HepG2 (cell line): ENCODE results near the gene INAFM2. TPM values are rescaled to one million over a fixed set of nuclear protein-coding genes. Genes with fewer than 3 reads are reported as not detected.

Source experiments
- ELF1 ChIP-seq: sonication (generic); formaldehyde crosslinking; IDR thresholded peaks from 2 replicates; pipeline ENCODE4 v1.4.0; 2020; ENCODE audit warnings: missing genetic modification reagents
- HNF4G ChIP-seq, 2 experiments: sonication (generic) in 1 of 2; formaldehyde crosslinking in 1 of 2; IDR thresholded peaks; 2 replicates each; pipeline versions ENCODE4 v1.4.0 to v1.6.1; 2011 to 2020; ENCODE audit warnings: borderline replicate concordance in 2 of 2, low read depth in 2 of 2, mild to moderate bottlenecking in 2 of 2, low read length in 1 of 2, missing genetic modification reagents in 1 of 2, moderate library complexity in 1 of 2
- MYNN ChIP-seq: sonication (generic); formaldehyde crosslinking; IDR thresholded peaks from 2 replicates; pipeline ENCODE4 v1.4.0; 2020; ENCODE audit warnings: mild to moderate bottlenecking, low read depth, missing genetic modification reagents
- RARG ChIP-seq: sonication (generic); formaldehyde crosslinking; IDR thresholded peaks from 2 replicates; pipeline ENCODE4 v1.4.0; 2020; ENCODE audit warnings: low read depth, mild to moderate bottlenecking, missing genetic modification reagents
- SETDB1 ChIP-seq: sonication (generic); formaldehyde crosslinking; IDR thresholded peaks from 2 replicates; pipeline ENCODE4 v1.5.1; 2020; ENCODE audit warnings: missing genetic modification reagents, mild to moderate bottlenecking, borderline replicate concordance
- SKI ChIP-seq: fragments of 450-650 bp; IDR thresholded peaks from one replicate; pipeline ENCODE4 v1.6.1; 2018; ENCODE audit warnings: mild to moderate bottlenecking; ENCODE audit not compliant: partially characterized antibody
- STAT6 ChIP-seq: sonication (generic); formaldehyde crosslinking; IDR thresholded peaks from 2 replicates; pipeline ENCODE4 v1.4.0; 2020; ENCODE audit warnings: missing genetic modification reagents, mild to moderate bottlenecking, borderline replicate concordance
- ZNF121 ChIP-seq: sonication (generic); formaldehyde crosslinking; IDR thresholded peaks from 2 replicates; pipeline ENCODE4 v1.5.0; 2020; ENCODE audit warnings: mild to moderate bottlenecking, missing genetic modification reagents
- ZNF572 ChIP-seq: sonication (generic); formaldehyde crosslinking; IDR thresholded peaks from 2 replicates; pipeline ENCODE4 v1.5.1; 2020; ENCODE audit warnings: mild to moderate bottlenecking, missing genetic modification reagents
- ZNF703 ChIP-seq: sonication (generic); formaldehyde crosslinking; IDR thresholded peaks from 2 replicates; pipeline ENCODE4 v1.5.1; 2020; ENCODE audit warnings: missing genetic modification reagents, mild to moderate bottlenecking, moderate library complexity, borderline replicate concordance
- ZNF780A ChIP-seq: sonication (generic); formaldehyde crosslinking; IDR thresholded peaks from 2 replicates; pipeline ENCODE4 v1.8.0; 2022; ENCODE audit warnings: mild to moderate bottlenecking, missing genetic modification reagents, moderate library complexity
- ZNF891 ChIP-seq: sonication (generic); formaldehyde crosslinking; IDR thresholded peaks from 2 replicates; pipeline ENCODE4 v1.5.0; 2020; ENCODE audit warnings: mild to moderate bottlenecking, missing genetic modification reagents
- ZSCAN22 ChIP-seq: sonication (generic); formaldehyde crosslinking; IDR thresholded peaks from 2 replicates; pipeline ENCODE4 v1.4.0; 2020; ENCODE audit warnings: mild to moderate bottlenecking, missing genetic modification reagents
- polyA plus RNA-seq, 8 experiments: library from polyadenylated mRNA; depleted of rRNA in 3 of 8; stranded (reverse) in 7 of 8; unstranded in 1 of 8; fragments of >200 nt; fragmentation: Illumina TruSeq in 4 of 8; extraction: Trizol in 4 of 8; gene quantifications; 2 replicates each; pipeline versions ENCODE4 v1.2.1 to v1.2.3, GENCODE V29; 2011 to 2016; ENCODE audit warnings: low read depth in 4 of 8, missing spikeins in 1 of 8, mixed read lengths in 1 of 8; ENCODE audit not compliant: insufficient read depth in 1 of 8
- total RNA-seq, 5 experiments: library from RNA; depleted of rRNA; stranded (reverse); fragments of >200 nt; fragmentation: Illumina TruSeq; extraction: Trizol; gene quantifications; 2 replicates each; pipeline ENCODE4 v1.2.3, GENCODE V29; 2016; ENCODE audit warnings: low read depth in 1 of 5
- TF ChIP-seq, protein P1 (sequence below): sonication (generic); formaldehyde crosslinking; IDR thresholded peaks from 2 replicates; pipeline ENCODE4 v1.4.0; 2020; ENCODE audit warnings: missing genetic modification reagents
- TF ChIP-seq, protein P2 (sequence below): fragments of 450-650 bp; IDR thresholded peaks from 2 replicates; pipeline ENCODE4 v1.6.1; 2016
- TF ChIP-seq, protein P3 (sequence below): sonication (generic); formaldehyde crosslinking; IDR thresholded peaks from 2 replicates; pipeline ENCODE4 v1.4.0; 2020; ENCODE audit warnings: missing genetic modification reagents
- TF ChIP-seq, protein P4 (sequence below): sonication (generic); formaldehyde crosslinking; IDR thresholded peaks from 2 replicates; pipeline ENCODE4 v1.9.0; 2022; ENCODE audit warnings: low read depth, missing genetic modification reagents

INAFM2 gene
- total and polyA plus RNA-seq, 2 of the 13 experiments (the other 11 are each of a cell fraction or from before 2014, with no cell fraction given): 5.5 to 6.5 TPM

DNA sequence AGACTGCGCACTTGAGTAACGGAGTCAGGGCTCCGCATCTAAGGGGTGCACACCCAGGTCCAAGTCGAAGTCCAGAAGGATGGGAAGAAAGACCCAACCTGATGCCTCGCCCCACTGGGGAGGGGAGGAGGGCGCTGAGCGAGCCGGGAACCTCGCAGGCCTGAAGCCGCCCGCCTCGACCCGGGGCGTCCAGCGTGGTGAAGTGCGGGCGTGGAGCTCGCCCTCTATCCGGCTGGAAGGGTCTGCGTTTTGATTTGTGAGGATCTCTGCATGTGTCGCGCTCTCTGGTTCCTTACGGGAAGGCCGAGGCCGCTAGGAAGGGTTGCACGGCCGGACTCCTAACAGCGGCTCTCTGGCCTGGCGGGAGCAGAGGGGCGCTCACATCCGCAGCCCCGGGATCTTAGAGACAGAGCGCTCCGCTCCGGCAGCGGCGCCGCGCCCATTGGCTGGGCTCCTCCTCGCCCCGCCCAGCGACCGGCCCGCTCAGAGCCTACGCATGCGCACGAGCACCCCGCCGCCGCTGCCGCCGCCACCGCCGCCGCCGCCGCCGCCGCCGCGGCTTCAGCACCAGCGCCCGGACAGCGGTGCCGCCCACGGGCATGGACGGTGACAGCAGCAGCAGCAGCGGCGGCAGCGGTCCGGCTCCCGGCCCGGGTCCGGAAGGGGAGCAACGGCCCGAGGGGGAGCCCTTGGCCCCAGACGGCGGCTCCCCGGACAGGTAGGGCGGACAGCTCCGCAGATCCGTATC is 34.4 kb downstream of the INAFM2 start, which contains the start of gene DISP2 (continued):
- no peak for TF ChIP-seq STAT6 (CRISPR knock-in tag)
- no peak for TF ChIP-seq ZNF780A (CRISPR knock-in tag)
- TF ChIP-seq RARG (CRISPR knock-in tag): no peak
- TF ChIP-seq, protein P1, sequence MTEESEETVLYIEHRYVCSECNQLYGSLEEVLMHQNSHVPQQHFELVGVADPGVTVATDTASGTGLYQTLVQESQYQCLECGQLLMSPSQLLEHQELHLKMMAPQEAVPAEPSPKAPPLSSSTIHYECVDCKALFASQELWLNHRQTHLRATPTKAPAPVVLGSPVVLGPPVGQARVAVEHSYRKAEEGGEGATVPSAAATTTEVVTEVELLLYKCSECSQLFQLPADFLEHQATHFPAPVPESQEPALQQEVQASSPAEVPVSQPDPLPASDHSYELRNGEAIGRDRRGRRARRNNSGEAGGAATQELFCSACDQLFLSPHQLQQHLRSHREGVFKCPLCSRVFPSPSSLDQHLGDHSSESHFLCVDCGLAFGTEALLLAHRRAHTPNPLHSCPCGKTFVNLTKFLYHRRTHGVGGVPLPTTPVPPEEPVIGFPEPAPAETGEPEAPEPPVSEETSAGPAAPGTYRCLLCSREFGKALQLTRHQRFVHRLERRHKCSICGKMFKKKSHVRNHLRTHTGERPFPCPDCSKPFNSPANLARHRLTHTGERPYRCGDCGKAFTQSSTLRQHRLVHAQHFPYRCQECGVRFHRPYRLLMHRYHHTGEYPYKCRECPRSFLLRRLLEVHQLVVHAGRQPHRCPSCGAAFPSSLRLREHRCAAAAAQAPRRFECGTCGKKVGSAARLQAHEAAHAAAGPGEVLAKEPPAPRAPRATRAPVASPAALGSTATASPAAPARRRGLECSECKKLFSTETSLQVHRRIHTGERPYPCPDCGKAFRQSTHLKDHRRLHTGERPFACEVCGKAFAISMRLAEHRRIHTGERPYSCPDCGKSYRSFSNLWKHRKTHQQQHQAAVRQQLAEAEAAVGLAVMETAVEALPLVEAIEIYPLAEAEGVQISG: peak; percentile 75
- no peak for TF ChIP-seq HNF4G (IDR thresholded peaks at IDR 0.05; ENCODE audit: borderline replicate concordance, low read depth, low read length)
- no peak for TF ChIP-seq HNF4G (CRISPR knock-in tag; IDR thresholded peaks at IDR 0.05; ENCODE audit: borderline replicate concordance, low read depth)
- TF ChIP-seq, protein P2, sequence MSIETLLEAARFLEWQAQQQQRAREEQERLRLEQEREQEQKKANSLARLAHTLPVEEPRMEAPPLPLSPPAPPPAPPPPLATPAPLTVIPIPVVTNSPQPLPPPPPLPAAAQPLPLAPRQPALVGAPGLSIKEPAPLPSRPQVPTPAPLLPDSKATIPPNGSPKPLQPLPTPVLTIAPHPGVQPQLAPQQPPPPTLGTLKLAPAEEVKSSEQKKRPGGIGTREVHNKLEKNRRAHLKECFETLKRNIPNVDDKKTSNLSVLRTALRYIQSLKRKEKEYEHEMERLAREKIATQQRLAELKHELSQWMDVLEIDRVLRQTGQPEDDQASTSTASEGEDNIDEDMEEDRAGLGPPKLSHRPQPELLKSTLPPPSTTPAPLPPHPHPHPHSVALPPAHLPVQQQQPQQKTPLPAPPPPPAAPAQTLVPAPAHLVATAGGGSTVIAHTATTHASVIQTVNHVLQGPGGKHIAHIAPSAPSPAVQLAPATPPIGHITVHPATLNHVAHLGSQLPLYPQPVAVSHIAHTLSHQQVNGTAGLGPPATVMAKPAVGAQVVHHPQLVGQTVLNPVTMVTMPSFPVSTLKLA: no peak
- no peak for TF ChIP-seq ZNF121 (CRISPR knock-in tag)
- no peak for TF ChIP-seq ZNF703 (CRISPR knock-in tag)
- TF ChIP-seq SETDB1 (CRISPR knock-in tag): no peak
- TF ChIP-seq, protein P3, sequence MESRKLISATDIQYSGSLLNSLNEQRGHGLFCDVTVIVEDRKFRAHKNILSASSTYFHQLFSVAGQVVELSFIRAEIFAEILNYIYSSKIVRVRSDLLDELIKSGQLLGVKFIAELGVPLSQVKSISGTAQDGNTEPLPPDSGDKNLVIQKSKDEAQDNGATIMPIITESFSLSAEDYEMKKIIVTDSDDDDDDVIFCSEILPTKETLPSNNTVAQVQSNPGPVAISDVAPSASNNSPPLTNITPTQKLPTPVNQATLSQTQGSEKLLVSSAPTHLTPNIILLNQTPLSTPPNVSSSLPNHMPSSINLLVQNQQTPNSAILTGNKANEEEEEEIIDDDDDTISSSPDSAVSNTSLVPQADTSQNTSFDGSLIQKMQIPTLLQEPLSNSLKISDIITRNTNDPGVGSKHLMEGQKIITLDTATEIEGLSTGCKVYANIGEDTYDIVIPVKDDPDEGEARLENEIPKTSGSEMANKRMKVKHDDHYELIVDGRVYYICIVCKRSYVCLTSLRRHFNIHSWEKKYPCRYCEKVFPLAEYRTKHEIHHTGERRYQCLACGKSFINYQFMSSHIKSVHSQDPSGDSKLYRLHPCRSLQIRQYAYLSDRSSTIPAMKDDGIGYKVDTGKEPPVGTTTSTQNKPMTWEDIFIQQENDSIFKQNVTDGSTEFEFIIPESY (CRISPR knock-in tag): no peak
- TF ChIP-seq ZNF891 (CRISPR knock-in tag): no peak; the same call in 1 of the 2 replicates
- TF ChIP-seq MYNN (CRISPR knock-in tag): no peak
- TF ChIP-seq ZNF572: no peak
- TF ChIP-seq, protein P4, sequence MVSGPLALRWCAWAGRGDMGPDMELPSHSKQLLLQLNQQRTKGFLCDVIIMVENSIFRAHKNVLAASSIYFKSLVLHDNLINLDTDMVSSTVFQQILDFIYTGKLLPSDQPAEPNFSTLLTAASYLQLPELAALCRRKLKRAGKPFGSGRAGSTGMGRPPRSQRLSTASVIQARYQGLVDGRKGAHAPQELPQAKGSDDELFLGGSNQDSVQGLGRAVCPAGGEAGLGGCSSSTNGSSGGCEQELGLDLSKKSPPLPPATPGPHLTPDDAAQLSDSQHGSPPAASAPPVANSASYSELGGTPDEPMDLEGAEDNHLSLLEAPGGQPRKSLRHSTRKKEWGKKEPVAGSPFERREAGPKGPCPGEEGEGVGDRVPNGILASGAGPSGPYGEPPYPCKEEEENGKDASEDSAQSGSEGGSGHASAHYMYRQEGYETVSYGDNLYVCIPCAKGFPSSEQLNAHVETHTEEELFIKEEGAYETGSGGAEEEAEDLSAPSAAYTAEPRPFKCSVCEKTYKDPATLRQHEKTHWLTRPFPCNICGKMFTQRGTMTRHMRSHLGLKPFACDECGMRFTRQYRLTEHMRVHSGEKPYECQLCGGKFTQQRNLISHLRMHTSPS (CRISPR knock-in tag): no peak
- peak; percentile 71 for TF ChIP-seq SKI
- no peak for TF ChIP-seq ELF1 (CRISPR knock-in tag)
- TF ChIP-seq ZSCAN22 (CRISPR knock-in tag): no peak
